Stimulated activated CD4-positive, alpha-beta T cell treated with anti-CD3 and anti-CD28 coated beads, Interleukin-15, amount 100 ng/mL, for 24 hours (primary cell): ENCODE measurements around the gene SH3YL1.

Experiments used
- DNase-seq: peaks from one replicate; pipeline ENCODE4 v3.0.0-alpha.2; 2020

Gene SH3YL1, protein sequence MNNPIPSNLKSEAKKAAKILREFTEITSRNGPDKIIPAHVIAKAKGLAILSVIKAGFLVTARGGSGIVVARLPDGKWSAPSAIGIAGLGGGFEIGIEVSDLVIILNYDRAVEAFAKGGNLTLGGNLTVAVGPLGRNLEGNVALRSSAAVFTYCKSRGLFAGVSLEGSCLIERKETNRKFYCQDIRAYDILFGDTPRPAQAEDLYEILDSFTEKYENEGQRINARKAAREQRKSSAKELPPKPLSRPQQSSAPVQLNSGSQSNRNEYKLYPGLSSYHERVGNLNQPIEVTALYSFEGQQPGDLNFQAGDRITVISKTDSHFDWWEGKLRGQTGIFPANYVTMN

DNA sequence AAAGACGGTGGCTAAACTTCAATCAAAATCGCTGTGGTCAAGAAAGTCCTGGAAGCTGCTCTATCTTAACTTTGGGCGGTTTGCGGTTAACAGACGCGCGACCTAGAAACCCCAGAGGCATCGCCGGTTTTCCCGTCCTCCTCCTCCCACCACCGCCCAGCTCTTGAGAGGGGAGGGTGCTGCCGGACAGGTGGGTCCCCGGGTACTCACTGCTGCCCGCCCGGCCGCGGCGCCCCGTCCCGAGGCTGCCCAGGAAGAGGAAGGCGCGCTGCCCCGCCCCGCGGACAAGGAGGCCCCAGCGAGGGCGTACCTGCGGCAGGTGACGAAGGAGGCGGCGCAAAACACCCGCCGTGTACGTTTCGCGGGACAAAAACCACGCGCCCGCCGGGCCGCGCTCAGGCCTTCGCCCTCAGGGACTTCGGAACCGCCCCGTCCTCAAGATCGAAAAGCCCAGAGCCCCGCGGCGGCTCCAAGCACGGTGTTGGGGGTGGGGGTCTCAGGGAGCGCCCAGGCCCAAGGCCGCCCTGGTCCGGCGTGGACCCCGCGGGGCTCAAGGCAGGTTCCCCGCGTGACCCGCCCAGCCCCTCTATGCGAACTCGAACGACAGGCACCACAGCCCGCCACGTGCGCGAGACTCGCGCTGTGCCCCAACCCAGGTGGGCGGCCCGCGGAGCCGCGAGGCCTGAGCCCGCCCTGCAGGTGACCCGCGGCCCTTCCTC, at the start of gene SH3YL1:
TSS of gene SH3YL1 (minus strand) at position 259 of the 719 bp plus-strand sequence. CDS start at position 211, 48 bp downstream.
- DNase-seq: peak; percentile 57

DNA sequence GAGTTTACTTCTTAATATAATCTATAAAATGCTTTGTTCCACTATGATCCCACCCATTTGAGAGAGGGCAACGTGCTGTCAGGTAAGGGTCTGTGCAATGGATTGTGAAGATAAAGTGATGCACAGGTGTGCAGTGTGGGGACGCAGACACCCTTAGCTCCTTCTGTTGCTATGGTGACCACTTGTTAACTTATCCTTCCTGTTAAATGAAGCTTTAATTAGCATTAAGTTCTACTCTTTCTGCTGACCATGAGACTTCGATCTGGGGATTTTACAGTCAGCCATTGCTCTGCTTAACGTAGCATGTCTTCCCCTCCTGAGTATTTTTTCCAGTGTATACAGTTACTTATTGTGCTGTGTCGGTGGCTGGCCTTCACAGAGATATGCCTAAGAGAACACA, 47.2 kb upstream of the SH3YL1 start:
- no peak for DNase-seq

DNA sequence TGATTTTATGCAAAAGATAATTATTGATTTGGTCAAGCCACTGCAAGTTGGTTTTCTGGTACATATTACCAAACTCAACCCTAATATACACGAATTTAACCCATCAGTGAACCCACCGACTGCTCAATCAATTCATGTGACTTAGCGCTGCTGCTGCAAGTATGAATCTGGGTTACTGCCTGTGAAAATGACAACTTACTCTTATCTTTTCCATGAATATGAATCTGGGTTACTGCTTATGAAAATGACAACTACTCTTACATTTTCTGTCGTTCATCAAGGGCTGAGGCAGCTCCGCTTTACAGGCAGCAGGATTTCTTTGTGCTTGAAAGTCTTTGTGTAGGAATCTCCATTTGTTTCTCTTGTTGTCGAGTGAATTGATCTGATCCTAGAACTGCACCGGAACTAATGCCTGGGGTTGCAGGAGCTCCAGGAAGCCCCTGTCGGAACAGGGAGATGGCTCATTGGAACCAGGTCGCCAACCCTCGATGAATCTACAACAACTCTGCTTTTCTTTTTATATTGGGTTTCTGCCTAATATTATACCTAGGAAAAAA, 46.2 kb upstream of the SH3YL1 start:
- DNase-seq: no peak

DNA sequence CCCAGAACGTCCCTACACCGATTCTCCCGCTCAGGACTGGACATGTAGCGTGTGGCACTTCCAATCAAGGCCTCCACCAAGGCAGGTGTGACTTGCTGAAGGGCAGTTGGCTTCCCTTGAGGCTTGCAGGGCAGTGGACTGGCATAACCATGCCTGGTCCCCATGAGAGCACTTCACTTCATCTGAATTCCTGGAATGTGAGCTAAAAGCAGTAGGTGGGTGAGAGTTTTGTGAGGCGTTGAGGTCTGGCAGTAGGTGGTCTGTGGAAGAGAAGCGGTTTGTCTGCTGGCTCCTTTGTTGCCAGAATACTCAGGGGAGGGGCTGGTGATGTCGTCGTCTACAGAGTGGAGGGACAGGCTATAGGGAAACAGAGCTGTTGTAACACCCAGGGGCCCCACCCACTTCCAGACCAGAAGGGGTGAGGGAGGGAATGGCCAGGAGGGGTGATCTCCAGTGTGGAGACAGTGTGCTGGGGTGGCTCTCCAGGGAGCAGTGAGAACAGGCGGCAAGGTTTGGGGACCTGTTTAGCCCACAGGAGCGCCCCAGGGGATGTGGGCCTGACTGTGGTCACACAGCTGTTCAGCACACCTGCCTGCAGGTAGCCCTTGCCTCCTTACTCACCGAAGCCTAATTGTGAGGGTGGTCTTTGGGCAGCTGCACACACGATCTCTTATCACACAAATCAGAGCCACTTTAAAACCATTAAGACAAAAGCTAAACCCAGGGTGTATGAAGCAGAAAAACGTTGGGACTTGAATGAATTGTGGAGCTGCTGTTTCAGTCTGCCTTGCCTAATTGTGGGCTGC, 45.5 kb upstream of the SH3YL1 start:
- no peak for DNase-seq

DNA sequence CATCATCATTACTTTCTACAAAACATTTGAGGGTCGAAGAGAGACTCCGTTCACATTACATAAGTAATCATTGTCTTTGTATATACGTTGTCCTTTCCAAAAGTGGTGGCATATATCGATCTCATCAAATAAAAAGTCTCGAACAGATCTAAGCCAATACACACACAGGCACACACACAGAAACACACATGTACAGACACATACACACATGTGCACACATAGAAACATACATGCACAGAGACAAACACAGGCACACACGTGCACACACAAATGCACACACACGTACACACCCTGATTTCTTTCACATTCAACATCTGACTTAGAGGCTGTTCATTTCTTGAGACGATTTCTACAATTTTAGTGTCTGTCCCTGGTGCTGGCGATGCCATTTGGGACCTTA, 41.5 kb upstream of the SH3YL1 start:
- DNase-seq: no peak

DNA sequence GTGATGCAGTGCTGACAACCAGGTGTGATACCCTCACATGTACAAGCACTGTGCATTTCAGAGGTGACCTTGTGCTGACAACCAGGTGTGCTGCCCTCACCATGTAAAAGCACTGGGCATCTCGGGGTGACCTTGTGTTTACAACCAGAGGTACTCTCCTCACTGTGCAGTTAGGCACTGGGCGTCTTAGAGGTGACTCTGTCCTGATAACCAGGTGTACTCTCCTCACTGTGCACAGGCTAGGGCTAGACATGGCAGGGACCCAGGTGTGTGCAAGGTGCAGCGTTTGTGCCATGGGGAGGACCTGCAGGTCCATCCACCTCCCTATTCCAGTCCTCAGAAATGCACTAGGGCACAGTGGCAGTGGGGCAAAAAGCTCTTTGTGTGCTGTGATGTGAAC, 32.5 kb upstream of the SH3YL1 start:
- no peak for DNase-seq

DNA sequence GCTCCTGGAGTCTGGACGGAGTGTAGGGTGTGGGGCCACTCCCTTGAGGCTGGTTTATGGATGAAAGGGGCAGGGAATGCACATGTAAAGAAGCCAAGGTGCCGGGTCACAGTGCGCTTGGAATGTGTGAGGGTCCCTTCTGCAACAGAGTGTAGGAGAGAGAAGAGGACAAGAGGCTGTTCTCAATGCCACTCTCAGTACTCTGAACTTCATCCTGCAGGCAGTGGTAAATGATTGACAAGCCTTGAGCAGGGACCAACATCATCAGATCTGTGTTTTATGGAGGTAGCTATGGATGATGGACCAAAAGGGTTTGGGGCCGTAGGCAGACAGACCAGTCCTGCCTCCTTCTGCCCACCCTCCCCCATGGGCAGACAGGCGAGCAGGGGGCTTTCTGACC, 31.3 kb upstream of the SH3YL1 start:
- no peak for DNase-seq

DNA sequence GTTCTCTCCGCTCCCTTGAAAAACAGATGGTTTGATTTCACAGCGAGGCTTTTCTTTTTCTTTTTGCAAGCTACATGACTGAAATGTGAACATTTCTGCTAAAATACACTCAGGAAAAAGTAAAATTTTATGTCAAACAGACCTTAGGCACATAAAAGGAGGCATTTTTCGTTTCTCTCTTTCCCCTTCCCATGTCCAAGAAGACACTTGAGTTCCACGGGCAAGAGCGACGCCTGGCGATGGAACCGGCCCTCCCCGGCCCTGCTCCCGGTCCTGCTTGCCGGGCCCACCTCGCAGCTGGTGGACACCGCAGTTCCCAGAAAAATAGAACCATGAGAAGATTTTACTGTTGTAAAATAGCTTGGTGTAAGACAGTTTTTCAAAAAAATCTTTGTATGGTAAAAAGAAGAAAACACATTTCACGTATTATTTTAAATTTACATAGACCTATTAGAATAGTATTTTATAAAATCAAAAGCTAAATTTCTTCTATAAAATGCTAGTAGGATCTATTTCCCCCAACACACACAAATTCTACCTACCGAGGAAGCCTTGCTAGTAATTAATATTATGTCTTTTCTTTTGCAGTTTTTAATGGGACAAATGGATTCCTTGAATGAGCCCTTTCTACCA, 26.4 kb upstream of the SH3YL1 start:
- peak; percentile 61 for DNase-seq

DNA sequence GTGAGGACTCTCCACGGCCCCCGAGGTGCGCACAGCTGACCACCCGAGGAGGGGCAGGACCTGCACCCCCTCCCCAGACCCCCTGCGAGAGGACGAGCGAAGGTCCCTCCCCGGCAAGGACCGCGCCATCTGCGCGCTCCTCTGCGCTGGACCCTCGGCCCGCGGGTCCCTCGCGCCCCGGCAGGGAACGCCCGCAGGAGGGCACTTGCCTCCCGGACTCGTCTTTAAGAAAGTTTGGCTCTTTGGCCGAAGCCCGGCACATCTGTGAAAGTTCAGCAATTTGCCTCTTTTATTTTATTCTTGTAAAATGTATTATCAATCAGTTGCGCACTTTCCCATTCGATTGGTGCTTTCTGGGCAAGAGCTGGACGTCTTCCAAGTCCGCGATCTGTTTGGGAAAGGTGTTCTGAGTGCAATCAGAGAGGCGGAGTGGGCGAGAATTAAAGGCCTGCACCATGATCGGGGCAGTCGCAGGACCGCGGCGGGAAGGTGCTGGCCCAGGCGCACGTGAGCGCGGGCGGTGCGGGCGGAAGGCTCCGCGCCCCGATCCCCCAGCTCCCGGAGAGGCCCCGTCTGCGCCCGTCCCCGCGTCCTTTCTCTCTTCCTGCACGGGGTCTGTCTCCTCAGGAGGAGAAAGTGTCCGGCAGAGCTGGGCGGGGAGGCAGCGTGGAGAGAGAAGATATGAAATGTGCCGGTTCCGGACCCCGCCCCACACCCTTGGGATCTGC, 25.7 kb upstream of the SH3YL1 start:
- peak; percentile 22 for DNase-seq

DNA sequence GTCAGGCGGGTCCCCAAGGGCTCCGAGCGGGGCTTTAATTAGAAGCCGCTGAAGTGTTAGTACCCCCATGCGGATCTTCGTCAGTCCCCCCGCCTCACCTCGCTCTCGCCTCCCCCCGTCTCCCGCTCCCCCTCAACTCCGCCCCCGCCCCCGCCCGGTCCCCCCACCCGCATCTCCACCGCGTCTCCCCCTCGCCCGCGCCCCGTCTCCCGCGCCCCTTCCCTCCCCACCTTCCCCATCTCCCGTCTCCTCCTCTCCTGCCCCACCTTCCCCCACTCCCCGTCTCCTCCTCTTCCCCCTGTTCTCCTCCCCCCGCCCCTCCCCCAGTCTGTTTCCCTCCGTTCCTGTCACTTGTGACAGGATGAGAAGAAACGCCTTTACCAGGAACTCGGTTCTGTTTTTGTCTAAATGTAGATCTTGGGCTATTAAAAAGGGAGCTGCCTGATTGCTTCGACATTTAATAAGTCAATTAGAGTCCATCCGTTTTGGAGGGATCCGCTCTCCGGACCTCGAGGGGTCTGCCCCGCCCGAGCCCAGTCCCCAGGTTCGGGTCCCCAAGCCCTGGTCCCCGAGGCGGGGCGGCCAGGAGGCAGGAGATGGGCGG, 25.0 kb upstream of the SH3YL1 start:
- no peak for DNase-seq

DNA sequence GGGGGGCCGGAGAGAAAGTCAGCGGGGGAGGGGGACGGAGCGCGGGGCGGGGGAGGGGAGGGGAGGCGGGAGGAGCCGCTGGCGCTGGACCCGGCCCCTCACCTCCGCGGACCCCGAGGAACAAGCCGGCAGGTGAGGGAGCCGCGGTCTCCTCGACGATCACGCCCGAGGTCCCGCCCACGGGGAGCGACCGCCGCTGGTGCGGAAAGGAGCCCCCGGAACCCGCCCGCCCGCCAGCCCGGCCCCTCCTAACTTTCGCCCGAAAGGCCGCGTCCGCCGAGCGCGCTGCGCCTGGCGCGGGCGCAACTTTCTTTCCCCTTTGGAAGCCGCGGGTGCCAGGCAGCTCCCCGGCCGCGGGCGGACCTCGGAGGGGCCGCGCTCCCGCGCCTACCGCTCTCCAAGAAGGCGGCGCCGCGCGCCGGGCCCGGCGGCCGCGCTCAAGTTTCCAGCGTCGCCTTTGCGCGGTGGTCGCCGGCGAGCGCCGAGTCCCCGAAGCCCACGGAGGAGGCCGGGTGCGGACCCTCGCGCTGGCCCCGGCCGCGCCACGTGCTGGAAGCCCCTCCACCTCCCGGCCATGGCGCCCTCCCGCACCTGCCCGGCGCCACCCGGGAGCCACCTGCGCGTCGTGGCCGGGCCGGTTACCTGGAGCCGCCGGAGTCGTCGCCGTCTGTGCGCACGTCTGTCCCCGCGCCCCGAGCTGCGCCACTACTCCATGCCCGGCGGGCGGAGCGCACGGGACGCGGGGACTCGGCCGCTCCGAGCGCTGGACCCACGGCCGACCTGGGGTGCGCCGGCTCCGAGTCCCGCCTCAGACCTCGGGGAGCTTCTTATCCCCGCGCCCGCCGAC, 24.3 kb upstream of the SH3YL1 start, which contains the start of gene ALKAL2:
TSS of gene ALKAL2 (minus strand) at position 181 of the 847 bp plus-strand sequence. CDS start 256 bp downstream, outside the sequence.
- peak; percentile 20 for DNase-seq

DNA sequence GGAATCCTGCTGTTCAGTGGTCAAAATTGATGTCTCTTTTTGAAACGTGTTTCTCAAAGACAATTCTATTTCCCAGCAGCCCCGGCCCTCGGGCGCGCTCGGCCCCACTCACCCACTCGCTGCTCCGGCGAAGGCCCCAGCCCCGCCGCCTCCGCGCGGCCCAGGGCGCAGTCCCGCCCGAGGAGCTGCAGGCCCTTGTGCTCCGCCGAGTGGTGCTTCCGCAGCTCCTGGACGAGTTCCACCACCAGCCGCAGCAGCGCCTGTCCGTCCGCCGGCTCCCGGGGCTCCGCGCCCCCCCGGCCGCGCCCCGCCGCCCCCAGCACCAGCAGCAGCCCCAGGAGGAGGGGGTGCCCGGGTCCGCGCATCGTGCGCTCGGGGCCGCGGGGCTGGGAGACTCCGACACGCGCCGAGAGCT, 23.6 kb upstream of the SH3YL1 start:
- DNase-seq: peak; percentile 26

DNA sequence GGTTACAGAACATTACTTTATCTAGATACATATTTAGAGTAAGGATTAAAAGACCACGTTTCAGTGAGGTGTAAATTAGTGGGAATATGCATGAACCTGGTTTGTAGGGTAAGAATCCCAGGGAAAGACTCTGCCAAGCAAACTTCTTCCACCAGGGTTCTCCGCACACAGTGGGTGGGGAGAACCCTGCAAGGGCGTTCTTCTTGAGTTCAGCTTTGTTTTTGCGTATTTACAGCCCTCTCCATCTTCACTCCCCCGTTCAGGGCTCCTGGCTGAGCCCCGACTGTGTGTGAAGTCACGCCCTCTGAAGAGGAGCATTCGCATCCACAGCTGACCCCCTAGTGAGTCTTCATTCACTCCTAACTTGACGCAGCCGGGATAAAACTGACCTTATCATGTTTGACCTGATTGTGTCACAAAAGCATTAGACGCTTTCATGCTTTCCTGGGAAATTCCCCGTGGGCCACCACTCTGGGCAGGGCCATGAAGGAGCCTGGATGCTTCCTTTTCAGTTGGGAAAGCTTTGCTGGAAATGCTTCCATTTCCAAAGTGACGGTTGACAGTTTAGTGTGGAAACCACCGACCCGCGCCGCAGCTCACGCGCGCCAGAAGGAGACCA, 23.1 kb upstream of the SH3YL1 start:
- DNase-seq: no peak

DNA sequence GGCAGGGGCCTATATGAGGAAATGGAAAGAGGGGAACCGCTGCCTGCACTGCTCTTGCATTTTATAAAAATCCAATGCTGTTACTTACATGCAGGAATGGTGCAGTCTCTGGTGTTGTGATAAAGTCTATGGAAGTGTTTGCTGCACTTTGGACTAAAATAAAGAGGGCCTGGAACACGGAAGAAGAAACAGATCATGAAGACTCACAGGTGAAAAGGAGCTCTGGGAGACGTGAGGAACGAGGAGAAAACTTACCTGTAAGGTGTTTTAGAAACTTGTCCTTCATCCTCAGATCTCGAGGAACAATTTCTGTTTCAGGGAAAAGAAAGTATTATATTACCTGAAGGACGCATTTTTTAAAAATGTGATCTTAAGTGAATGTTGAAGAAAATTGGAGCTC, 22.2 kb upstream of the SH3YL1 start:
- no peak for DNase-seq

DNA sequence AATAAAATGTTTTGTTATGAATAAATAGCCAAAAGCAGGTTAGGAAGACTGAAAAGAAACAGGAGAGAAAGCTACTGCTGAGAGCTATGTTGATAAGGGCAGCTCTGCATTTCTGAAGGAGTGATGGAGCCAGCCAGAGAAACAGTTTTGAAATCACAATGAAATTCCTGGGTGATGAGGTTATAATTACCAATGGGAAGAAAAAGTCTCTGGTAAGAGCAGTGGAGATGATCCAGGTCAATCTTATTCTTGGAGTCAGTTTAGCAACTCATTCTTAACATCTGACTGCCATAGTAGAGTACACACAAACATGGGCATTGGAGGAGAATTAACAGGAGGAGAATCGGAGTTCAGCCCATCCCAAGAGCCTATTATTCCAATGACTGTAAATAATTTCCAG, 21.7 kb upstream of the SH3YL1 start:
- DNase-seq: no peak

DNA sequence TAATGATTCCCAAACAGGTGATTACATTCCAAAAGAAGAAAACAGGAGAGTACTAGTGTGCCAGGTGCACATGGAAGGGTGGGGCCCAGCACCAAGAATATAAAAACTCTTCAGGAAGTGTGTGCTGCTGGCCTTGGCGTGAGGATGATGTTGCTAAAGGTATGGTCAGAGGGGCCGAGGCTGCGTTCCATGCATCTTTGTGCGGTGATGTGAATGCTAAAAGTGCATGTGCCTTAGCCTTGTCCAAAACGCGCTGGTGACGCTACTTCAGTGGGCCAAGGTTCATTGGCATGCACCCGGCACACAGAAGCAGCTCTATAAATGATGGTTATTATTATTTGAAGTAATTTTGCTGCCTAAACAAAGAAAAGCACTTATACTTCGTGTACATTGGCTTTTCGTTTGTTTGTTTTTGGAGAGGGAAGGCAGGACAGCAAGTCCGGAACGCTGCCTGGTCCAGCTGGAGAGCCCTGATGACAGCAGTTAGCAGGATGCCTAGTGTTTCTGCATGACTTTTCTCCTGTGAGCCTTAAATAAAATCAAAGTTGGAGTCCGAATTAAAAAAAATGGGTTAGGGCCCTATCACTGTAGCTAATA, 21.2 kb upstream of the SH3YL1 start:
- no peak for DNase-seq

DNA sequence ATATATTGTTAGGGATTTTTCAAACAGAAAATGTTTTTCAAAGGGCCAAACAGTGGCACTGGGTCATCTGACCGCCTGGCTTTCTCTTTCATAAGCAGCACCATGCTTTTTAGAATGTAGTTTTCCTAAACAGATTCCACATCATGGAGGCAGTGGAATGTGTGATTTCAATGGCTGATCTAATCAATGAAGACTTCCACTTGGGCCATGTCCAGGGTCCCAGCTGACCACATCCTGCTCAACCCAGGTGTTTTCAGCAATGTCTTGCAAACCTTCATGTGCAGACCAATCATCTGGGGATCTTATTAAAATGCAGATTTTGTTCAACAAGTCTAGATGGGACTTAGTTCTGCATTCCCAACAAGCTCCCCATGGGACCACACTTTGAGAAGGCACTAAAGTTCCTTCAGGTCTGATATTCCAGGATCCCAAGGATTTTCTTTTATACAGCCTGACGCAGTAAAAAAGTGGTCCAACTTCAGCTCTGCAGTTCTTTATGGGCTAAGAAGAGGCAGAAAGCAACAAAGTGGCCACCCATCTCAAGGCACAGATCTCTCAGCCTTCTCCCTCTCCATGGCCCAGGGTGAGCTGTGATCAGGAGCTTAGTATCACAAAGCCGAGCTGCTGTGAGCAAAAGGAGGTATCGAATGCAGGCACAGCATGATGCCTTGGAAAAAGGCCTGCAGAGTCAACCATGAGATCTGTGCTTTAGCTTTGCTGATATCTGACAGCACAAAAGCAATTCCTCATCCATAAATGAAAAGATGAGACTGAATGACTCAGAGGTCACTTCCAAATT, 20.4 kb upstream of the SH3YL1 start:
- DNase-seq: no peak

DNA sequence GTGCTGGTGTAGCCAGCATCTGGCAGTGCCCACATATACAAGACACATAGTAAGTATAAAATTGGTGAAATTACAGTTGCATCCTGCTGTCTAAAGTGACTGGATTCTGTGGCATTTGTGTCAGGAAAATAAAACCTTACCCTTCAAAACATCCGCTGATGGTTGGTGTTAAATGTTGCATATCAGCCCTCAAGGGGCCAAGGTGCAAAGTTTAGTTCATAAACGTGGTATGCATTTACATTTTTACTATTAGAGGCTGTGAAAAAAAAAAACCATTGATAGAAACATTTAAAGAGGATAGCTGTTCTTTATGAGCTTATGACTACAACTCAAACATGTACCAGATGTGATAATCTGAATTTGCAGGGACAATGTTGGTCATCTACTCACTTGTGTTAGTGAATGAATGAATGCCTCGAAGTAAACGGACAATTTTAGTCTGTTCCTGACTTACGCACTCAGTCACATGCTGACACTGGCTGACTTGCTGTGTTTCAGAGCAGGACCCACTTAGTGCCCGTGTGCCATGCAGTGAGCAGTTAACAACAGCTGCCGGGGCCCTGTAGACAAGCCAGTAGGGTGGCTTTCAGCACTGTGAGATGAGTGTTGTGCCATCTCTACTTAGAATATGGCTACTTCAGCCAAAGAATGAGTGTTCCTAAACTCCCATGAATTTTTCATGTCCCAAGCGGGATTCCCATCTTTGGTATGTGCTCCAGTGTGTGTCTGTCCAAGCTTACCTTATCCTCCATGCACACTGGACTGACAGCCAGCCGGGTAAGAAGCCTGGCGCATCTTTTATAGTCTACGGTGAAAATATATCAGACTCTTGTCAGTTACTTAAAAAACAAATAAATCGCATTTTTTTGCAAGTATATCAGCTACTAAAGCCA, 18.8 kb upstream of the SH3YL1 start:
- no peak for DNase-seq
